HS-5 (cell line): ENCODE measurements around the gene TRIM14.
"Not testable (repeated sequence)": the region's sequence is repeated elsewhere in the genome, so short reads cannot be mapped to it uniquely, and the experiment has no call there.

Experiments
- DNase-seq: peaks from one replicate; pipeline ENCODE4 v3.0.0-alpha.2; 2012; ENCODE audit warnings: low read depth

TRIM14 gene

GRCh38 chr9:98046180-98046543 is 72.9 kb downstream of the TRIM14 start:
- DNase-seq: no peak

DNA sequence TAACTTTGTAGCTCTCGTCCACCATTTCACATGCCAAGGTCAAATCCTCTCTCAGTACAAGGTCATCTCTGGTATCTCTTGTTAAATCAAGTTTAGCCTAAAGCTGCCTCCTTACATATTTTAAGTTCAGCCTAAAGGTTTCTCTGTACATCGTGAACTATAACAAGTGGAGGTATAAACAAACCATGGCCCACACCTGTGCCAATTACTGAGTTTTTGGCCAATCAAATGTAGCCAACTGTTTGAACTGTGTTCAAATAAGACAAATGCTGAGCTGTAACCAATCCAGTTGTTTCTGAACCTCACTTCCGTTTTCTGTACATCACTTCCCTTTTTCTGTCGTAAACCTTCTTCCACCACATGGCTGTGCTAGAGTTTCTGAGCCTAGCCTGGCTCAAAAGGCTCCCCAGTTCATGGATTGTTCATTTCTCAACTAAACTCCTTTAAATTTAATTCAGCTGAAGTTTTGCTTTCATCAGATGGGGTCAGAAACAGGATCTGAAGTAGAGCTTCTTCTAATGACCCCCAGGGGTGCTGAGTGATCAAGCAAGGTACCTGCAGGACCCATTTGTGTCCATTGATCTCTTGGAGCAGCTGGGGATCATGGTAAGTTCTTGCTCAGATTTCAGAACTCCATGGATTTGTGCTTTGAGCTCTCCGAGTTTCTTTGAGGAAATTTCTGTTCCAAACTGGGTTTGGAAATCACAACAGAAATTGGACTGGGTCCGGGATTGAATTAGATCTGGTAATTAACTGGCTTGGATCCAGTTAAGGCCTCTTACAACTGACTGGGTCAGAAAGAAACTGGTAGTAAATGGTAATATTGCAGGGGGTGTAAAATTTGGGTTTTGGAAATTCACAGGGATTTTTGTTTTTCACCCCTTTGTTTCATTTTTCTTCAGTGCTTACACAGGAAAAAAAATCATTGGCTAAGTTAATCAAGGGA is 73.5 kb downstream of the TRIM14 start:
- DNase-seq: no peak

GRCh38 chr9:98043915-98044314 is 75.1 kb downstream of the TRIM14 start:
- DNase-seq: no peak

DNA sequence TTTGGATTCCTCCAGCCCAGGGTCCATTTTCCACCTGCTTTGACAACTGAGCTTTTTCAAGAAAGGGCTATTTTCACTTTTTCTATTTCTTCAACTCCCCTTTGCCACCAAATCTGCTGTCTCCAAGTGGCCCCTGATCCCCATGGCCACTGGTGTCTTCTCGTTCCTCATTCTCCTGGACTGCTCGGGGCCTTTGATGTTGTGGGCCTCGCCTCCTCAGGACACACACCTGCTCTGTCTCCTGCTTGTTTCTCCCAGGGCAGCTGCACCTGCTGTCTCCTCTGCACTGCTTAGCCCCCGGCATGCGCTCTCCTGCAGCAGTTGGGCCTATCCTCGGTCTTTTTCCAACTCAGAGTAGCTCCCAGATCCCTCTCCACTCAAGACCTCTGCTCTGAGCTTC is 78.8 kb downstream of the TRIM14 start:
- DNase-seq: no peak

GRCh38 chr9:98039607-98040017 is 79.4 kb downstream of the TRIM14 start:
- DNase-seq: no peak

DNA sequence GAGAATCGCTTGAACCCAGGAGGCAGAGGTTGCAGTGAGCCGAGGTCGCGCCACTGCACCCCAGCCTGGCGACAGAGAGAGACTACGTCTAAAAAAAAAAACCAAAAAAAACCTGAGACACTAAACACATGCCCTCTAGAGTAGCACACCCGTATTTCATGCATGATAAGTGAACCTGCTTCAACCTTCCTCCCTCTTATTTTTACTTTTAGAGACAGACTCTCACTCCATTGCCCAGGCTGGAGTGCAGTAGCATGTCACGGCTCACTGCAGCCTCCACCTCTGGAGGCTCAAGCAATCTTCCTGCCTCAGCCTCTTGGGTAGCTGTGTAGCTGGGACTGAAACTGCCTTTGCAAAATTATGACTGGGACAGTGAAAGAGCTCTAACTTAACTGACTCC is 80.1 kb downstream of the TRIM14 start:
- DNase-seq: no peak

DNA sequence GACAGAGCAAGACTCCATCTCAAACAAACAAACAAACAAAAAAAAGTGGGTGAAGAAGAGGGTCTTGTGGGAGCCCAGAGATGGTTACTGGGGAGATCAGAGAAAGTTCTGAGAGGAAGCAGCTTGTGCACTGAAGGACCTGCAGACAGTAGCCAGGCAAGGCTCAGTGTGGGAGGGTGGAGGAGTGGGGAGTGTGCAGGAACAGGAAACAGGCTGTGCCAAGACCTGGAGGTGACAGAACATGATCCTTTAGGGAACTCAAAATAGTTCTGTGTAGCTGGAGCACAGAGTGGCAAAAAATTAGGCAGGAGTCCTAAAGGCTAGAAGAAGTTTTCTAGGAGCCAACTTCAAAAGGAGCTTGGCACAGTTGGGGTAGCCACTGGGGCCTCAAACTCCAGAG is 81.7 kb downstream of the TRIM14 start:
- DNase-seq: no peak

DNA sequence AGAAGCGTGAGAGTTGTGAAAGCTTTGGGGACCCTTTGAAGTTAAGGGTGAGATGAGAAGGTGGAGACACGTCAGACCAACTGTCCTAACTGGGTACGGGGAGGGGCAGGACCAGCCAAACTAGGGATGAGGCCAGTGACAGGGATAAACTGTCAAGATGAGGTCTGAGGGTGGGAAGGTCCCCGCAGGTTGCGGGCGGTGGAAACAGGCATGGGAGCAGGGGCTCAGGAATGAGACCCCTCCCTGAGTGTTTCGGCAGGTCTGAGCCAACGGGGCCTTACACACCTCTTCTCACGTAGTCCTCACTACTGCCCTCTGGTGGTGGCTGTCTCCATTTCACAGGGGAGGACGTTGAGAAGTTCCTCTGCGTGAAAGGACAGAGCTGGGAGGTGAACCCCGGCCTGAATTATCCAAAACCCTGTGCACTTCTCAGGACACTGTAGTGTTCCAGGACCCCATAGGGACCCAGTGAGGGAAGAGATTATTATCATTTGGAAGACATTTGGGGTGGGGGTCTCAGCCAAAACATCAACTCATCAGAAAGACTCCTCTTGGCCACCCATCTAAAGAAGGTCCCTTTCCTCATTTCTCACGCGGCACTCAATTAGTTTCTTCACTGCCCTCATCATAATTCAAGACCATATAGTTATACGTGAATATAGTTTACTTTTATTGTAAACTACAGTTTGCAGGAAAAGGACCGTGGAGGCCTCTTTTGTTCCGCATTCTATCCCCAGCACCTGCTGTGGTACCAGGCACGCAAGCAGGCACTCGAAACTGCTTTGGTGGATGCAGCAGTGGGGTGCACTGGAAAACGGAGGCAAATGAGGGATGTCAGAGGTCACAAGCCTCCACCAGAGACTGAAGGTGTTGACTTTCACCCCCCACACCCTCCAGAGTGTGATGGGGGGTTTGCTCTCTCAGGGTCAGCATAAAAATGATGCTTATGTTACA is 84.2 kb downstream of the TRIM14 start:
- no peak for DNase-seq

GRCh38 chr9:98031935-98032334 is 87.1 kb downstream of the TRIM14 start:
- DNase-seq: no peak

GRCh38 chr9:98031169-98031568 is 87.9 kb downstream of the TRIM14 start:
- no peak for DNase-seq

DNA sequence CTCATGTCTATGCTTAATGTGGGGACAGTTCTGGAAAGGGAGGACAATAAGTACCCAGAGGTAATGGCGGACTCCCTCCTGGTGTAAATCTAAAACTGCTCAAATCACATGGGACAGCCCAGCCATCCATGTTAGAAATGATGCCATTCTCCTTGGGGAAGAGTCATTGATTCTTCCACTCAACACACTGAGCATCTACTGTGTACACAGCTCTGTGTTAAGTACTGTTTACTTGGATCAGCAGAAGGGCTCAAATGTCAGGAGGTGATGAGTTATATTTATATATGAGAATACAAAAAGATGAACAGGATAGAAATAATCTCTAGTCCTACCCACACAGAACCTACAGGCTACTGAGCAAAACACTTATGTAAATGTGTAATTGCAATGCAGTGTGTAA is 94.3 kb downstream of the TRIM14 start:
- DNase-seq: no peak

GRCh38 chr9:98022447-98022846 is 96.6 kb downstream of the TRIM14 start:
- no peak for DNase-seq

DNA sequence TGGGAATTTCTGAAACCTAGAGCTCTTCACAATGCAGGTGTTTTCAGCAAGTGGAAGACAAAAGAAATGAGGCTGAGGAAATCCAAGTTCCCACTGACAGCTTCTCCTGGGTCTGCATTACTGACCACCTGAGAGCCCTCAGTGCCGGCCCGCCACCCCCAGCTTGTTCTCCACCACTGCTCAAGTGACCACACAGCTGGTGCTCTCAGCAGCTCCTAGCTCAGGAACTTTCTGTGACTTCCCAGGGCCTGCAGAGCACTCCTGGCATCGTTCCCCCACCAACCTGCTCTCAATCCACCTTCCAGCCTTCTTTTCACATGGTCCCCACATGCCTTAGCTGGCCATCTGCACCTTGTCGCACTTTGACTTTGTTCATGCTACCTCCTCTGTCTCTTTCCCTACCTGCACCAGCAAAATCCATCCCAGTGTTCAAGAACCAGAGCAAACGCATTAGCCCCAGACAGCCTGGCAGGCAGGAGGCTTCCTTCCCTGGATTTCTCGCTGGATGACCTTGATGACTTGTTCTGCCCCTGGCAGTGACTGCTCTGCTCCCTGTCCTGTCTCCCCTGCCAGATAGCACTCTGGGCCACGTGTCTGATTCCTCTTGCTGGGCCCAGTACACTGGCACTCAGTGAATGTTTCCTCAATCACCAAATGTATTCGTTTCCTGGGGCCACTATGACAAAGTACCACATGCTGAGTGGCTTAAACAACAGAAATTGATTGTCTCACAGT is 97.5 kb downstream of the TRIM14 start:
- no peak for DNase-seq

GRCh38 chr9:98020476-98021145 is 98.4 kb downstream of the TRIM14 start:
- DNase-seq: no peak

GRCh38 chr9:98019869-98020268 is 99.2 kb downstream of the TRIM14 start:
- DNase-seq: not testable (repeated sequence)
